K562 (cell line): ENCODE data around the gene TSPAN15. TPM values are rescaled to one million over a fixed set of nuclear protein-coding genes. Genes with fewer than 3 reads are reported as not detected.
A peak's percentile ranks its signal among the peaks of the same experiment; 100 is the strongest.

ENCODE experiments used
- BCLAF1 ChIP-seq, 2 experiments: fragments of 450-650 bp in 1 of 2; IDR thresholded peaks; 2 replicates each; pipeline ENCODE4 v1.6.1; 2011 to 2017; ENCODE audit warnings: low read depth in 2 of 2, antibody characterized with exemption in 1 of 2, borderline replicate concordance in 1 of 2, low read length in 1 of 2, mild to moderate bottlenecking in 1 of 2, mixed read lengths in 1 of 2; ENCODE audit not compliant: control insufficient read depth in 1 of 2
- DDX20 ChIP-seq: fragments of 450-650 bp; IDR thresholded peaks from 2 replicates; pipeline ENCODE4 v1.6.1; 2016; ENCODE audit warnings: missing genetic modification characterization, low read depth, mild to moderate bottlenecking, missing compliant biosample characterization, moderate library complexity
- FOXA3 ChIP-seq, 2 experiments: fragments of 450-650 bp in 1 of 2; sonication (generic) in 1 of 2; formaldehyde crosslinking; IDR thresholded peaks in 1 of 2; conservative IDR thresholded peaks in 1 of 2; 2 replicates each; pipeline versions ENCODE4 v1.4.0 to v1.8.0; 2020 to 2022; ENCODE audit warnings: mild to moderate bottlenecking in 2 of 2, missing genetic modification reagents in 1 of 2
- MCM2 ChIP-seq: fragments of 450-650 bp; IDR thresholded peaks from 2 replicates; pipeline ENCODE4 v1.6.1; 2017; ENCODE audit warnings: low read depth, mild to moderate bottlenecking
- NFIX ChIP-seq: fragments of 250-450 bp; sonication (Bioruptor Pico); IDR thresholded peaks from 2 replicates; pipeline ENCODE4 v1.4.0; 2020; ENCODE audit warnings: low read depth, mild to moderate bottlenecking, moderate library complexity
- USF2 ChIP-seq: sonication (generic); formaldehyde crosslinking; IDR thresholded peaks from 2 replicates; pipeline ENCODE4 v1.5.0; 2020; ENCODE audit warnings: missing genetic modification reagents
- ZNF143 ChIP-seq: sonication (generic); formaldehyde crosslinking; IDR thresholded peaks from 2 replicates; pipeline ENCODE4 v1.9.0; 2022; ENCODE audit warnings: mild to moderate bottlenecking, missing genetic modification reagents
- polyA plus RNA-seq, 8 experiments: library from polyadenylated mRNA; depleted of rRNA in 4 of 8; stranded (reverse) in 5 of 8; unstranded in 3 of 8; fragments of >200 nt; fragmentation: Nextera tagmentation in 2 of 8; fragmentation: Illumina TruSeq in 1 of 8; extraction: Ambion mirVana in 2 of 8; extraction: Trizol in 1 of 8; gene quantifications; 2 replicates each; pipeline versions ENCODE4 v1.2.1 to v1.2.3, GENCODE V29; 2011 to 2014; ENCODE audit warnings: inconsistent platforms in 1 of 8, missing spikeins in 1 of 8
- total RNA-seq, 7 experiments: library from RNA; depleted of rRNA in 6 of 7; stranded (reverse); fragments of >200 nt in 6 of 7; fragmentation: Illumina TruSeq in 2 of 7; extraction: Trizol in 2 of 7; gene quantifications; 2 replicates each; pipeline versions ENCODE4 v1.2.1 to v1.2.3, GENCODE V29; 2011 to 2021; ENCODE audit warnings: low replicate concordance in 1 of 7

TSPAN15 gene
- total and polyA plus RNA-seq, 9 of the 15 experiments (the other 6 are each of a cell fraction or from before 2014, with no cell fraction given) = 0.33 to 1.0 (median 0.45) TPM; not detected in 2

GRCh38 chr10:69439350-69439739, 11.9 kb upstream of the TSPAN15 start (continued):
- TF ChIP-seq ZNF143 (CRISPR knock-in tag) (peak; percentile 38; the same call in 1 of the 2 replicates), USF2 (no peak), NFIX (CRISPR knock-in tag) (no peak), FOXA3 (CRISPR knock-in tag; conservative IDR thresholded peaks at IDR 0.05 in 1 of 2, IDR thresholded peaks at IDR 0.05 in 1 of 2) (0 out of 4 replicates have a peak, but pooled peaks of 1 of the 2 experiments have one; percentile 14), MCM2 (no peak), DDX20 (tag) (no peak), BCLAF1 (IDR thresholded peaks at IDR 0.05; ENCODE audit: borderline replicate concordance in 1 of 2, control insufficient read depth in 1 of 2, low read depth in 2 of 2, low read length in 1 of 2) (no peak)
